ENCODE results near the gene USP25. TPM values are rescaled to one million over a fixed set of nuclear protein-coding genes. Genes with fewer than 3 reads are reported as not detected.

USP25 gene
- total RNA-seq, 4 donors from 2014 or later: 32.3 to 44.3 (median 33.4) TPM

- Histone ChIP-seq H3K9me3 (peaks cover 3% of the 10 kb centered on the region), H3K27ac (no peak overlapping the region), H3K4me3 (no peak overlapping the region), H3K27me3 (no peaks in the 10 kb centered on the region), H3K4me1 (no peaks in the 10 kb centered on the region), H3K36me3 (no peaks in the 10 kb centered on the region)
- 86% methylated on average over 6 of the region's 6 CpGs for WGBS
- DNase-seq (ENCODE audit: low spot score in 2 of 2): no peak
- TF ChIP-seq POLR2AphosphoS5 (IDR thresholded peaks at IDR 0.05) (no peak), POLR2A (IDR thresholded peaks at IDR 0.05) (no peak), CTCF (IDR thresholded peaks at IDR 0.05) (no peak), EP300 (IDR thresholded peaks at IDR 0.05) (no peak)
Measured at GRCh38 chr21:15908187-15908586, 178.4 kb downstream of the USP25 start.

- no peak for DNase-seq (ENCODE audit: low spot score in 2 of 2)
- WGBS: 48% methylated on average over 2 of the region's 2 CpGs
- no peak overlapping the region for H3K4me3 ChIP-seq
- H3K4me1 ChIP-seq: no peaks in the 10 kb centered on the region
- no peaks in the 10 kb centered on the region for H3K27me3 ChIP-seq
- TF ChIP-seq POLR2A (IDR thresholded peaks at IDR 0.05) (no peak), CTCF (IDR thresholded peaks at IDR 0.05) (no peak), EP300 (IDR thresholded peaks at IDR 0.05) (no peak), POLR2AphosphoS5 (IDR thresholded peaks at IDR 0.05) (no peak)
- H3K36me3 ChIP-seq: no peaks in the 10 kb centered on the region
- H3K9me3 ChIP-seq: no peaks in the 10 kb centered on the region
- H3K27ac ChIP-seq: no peak overlapping the region
Measured at GRCh38 chr21:15928196-15928595, 198.4 kb downstream of the USP25 start.

- Histone ChIP-seq H3K27me3 (no peaks in the 10 kb centered on the region), H3K36me3 (no peaks in the 10 kb centered on the region), H3K27ac (no peak overlapping the region), H3K4me3 (no peak overlapping the region), H3K4me1 (no peaks in the 10 kb centered on the region), H3K9me3 (no peaks in the 10 kb centered on the region)
- WGBS: 45% methylated on average over 4 of the region's 4 CpGs
- no peak for TF ChIP-seq CTCF (IDR thresholded peaks at IDR 0.05)
- TF ChIP-seq POLR2A (IDR thresholded peaks at IDR 0.05): no peak
- no peak for TF ChIP-seq EP300 (IDR thresholded peaks at IDR 0.05)
- TF ChIP-seq POLR2AphosphoS5 (IDR thresholded peaks at IDR 0.05): no peak
- no peak for DNase-seq (ENCODE audit: low spot score in 2 of 2)
Measured at GRCh38 chr21:15928686-15929425, 199.1 kb downstream of the USP25 start.

GRCh38 chr21:15929536-15929935 is 199.8 kb downstream of the USP25 start:
- Histone ChIP-seq H3K9me3 (no peaks in the 10 kb centered on the region), H3K4me1 (no peaks in the 10 kb centered on the region), H3K27me3 (no peaks in the 10 kb centered on the region), H3K27ac (no peak overlapping the region), H3K36me3 (no peaks in the 10 kb centered on the region), H3K4me3 (no peak overlapping the region)
- TF ChIP-seq CTCF (IDR thresholded peaks at IDR 0.05): no peak
- TF ChIP-seq POLR2AphosphoS5 (IDR thresholded peaks at IDR 0.05): no peak
- TF ChIP-seq POLR2A (IDR thresholded peaks at IDR 0.05): no peak
- no peak for TF ChIP-seq EP300 (IDR thresholded peaks at IDR 0.05)
- WGBS: 73% methylated on average over 1 of the region's 1 CpG
- no peak for DNase-seq (ENCODE audit: low spot score in 2 of 2)

Measured in suprapubic skin (tissue), 4 donors.